GM23248 (cell line): ENCODE measurements around the gene CCDC24.

Source experiments
- EZH2 ChIP-seq: fragments of 200-600 bp; sonication (generic); IDR thresholded peaks from 2 replicates; pipeline ENCODE4 v1.6.1; 2018; ENCODE audit warnings: antibody characterized with exemption, mild to moderate bottlenecking; ENCODE audit not compliant: insufficient read depth, poor library complexity, severe bottlenecking
- EZH2phosphoT487 ChIP-seq: fragments of 200-600 bp; sonication (generic); IDR thresholded peaks from 2 replicates; pipeline ENCODE4 v1.6.1; 2018; ENCODE audit warnings: antibody characterized with exemption, moderate library complexity, mild to moderate bottlenecking, low read depth; ENCODE audit not compliant: insufficient read depth

GRCh38 chr1:44024031-44024902, 32.9 kb downstream of the CCDC24 start:
- no peak for TF ChIP-seq EZH2
- no peak for TF ChIP-seq EZH2phosphoT487
